Measurements from ENCODE around the gene EFEMP2. TPM values are rescaled to one million over a fixed set of nuclear protein-coding genes. Genes with fewer than 3 reads are reported as not detected.
A peak's percentile ranks its signal among the peaks of the same experiment; 100 is the strongest.

EFEMP2 gene
- 100 to 1,000 TPM in 3 of 4 donors, 10 to 100 TPM in 1; 96.5 to 170 (median 123) TPM for polyA plus RNA-seq (ENCODE audit: insufficient read length in 4 of 4)

GRCh38 chr11:65872586-65873317 is at the start of gene EFEMP2:
Gene EFEMP2 (minus strand): TSS chr11:65872800. CDS start chr11:65872354, 446 bp downstream.
- DNase-seq (ENCODE audit: low read depth in 4 of 4, low spot score in 2 of 4): no peak

GRCh38 chr11:65921876-65922275 is 49.3 kb upstream of the EFEMP2 start:
- no peak for DNase-seq (ENCODE audit: low read depth in 4 of 4, low spot score in 2 of 4)

GRCh38 chr11:65921033-65921555 is 48.5 kb upstream of the EFEMP2 start:
- no peak for DNase-seq (ENCODE audit: low read depth in 4 of 4, low spot score in 2 of 4)

GRCh38 chr11:65920372-65920802 is 47.8 kb upstream of the EFEMP2 start:
- DNase-seq (ENCODE audit: low read depth in 4 of 4, low spot score in 2 of 4): no peak

GRCh38 chr11:65919573-65920371 is 47.2 kb upstream of the EFEMP2 start:
- no peak for DNase-seq (ENCODE audit: low read depth in 4 of 4, low spot score in 2 of 4)

- peak; percentile 76 to 92 (median 89) for DNase-seq (ENCODE audit: low read depth in 4 of 4, low spot score in 2 of 4)
Observed at GRCh38 chr11:65919141-65919572, 46.6 kb upstream of the EFEMP2 start, which contains the start of gene DRAP1. Gene DRAP1 (plus strand): TSS chr11:65919426. CDS start chr11:65919502, 76 bp downstream.

- DNase-seq (ENCODE audit: low read depth in 4 of 4, low spot score in 2 of 4): no peak
Observed at GRCh38 chr11:65918211-65919140, 45.9 kb upstream of the EFEMP2 start, which contains the start of gene C11orf68. Gene C11orf68 (minus strand): TSS chr11:65919062. CDS start chr11:65919031, 31 bp downstream.

GRCh38 chr11:65917434-65918210 is 45.0 kb upstream of the EFEMP2 start:
- no peak for DNase-seq (ENCODE audit: low read depth in 4 of 4, low spot score in 2 of 4)

- no peak for DNase-seq (ENCODE audit: low read depth in 4 of 4, low spot score in 2 of 4)
Observed at GRCh38 chr11:65917077-65917433, 44.5 kb upstream of the EFEMP2 start.

GRCh38 chr11:65916391-65916790 is 43.8 kb upstream of the EFEMP2 start:
- no peak for DNase-seq (ENCODE audit: low read depth in 4 of 4, low spot score in 2 of 4)

- no peak for DNase-seq (ENCODE audit: low read depth in 4 of 4, low spot score in 2 of 4)
Observed at GRCh38 chr11:65915821-65916251, 43.2 kb upstream of the EFEMP2 start.

- DNase-seq (ENCODE audit: low read depth in 4 of 4, low spot score in 2 of 4): no peak
Observed at GRCh38 chr11:65915101-65915820, 42.7 kb upstream of the EFEMP2 start.

- DNase-seq (ENCODE audit: low read depth in 4 of 4, low spot score in 2 of 4): no peak
Observed at GRCh38 chr11:65912845-65913244, 40.2 kb upstream of the EFEMP2 start.

- no peak for DNase-seq (ENCODE audit: low read depth in 4 of 4, low spot score in 2 of 4)
Observed at GRCh38 chr11:65911682-65912568, 39.3 kb upstream of the EFEMP2 start.

- no peak for DNase-seq (ENCODE audit: low read depth in 4 of 4, low spot score in 2 of 4)
Observed at GRCh38 chr11:65907878-65908277, 35.3 kb upstream of the EFEMP2 start.

GRCh38 chr11:65906602-65907001 is 34.0 kb upstream of the EFEMP2 start:
- DNase-seq (ENCODE audit: low read depth in 4 of 4, low spot score in 2 of 4): no peak

- no peak for DNase-seq (ENCODE audit: low read depth in 4 of 4, low spot score in 2 of 4)
Observed at GRCh38 chr11:65903715-65904114, 31.1 kb upstream of the EFEMP2 start.

GRCh38 chr11:65903068-65903481 is 30.5 kb upstream of the EFEMP2 start:
- no peak for DNase-seq (ENCODE audit: low read depth in 4 of 4, low spot score in 2 of 4)

Data from left renal cortex interstitium (tissue), 4 donors.